Ammon's horn (tissue), 1 donor: ENCODE measurements around the gene DNAJC4.

Experiments used
- DNase-seq: peaks from one replicate; pipeline ENCODE4 v3.0.0-alpha.2; 2016; ENCODE audit warnings: low spot score

DNAJC4 gene

DNA sequence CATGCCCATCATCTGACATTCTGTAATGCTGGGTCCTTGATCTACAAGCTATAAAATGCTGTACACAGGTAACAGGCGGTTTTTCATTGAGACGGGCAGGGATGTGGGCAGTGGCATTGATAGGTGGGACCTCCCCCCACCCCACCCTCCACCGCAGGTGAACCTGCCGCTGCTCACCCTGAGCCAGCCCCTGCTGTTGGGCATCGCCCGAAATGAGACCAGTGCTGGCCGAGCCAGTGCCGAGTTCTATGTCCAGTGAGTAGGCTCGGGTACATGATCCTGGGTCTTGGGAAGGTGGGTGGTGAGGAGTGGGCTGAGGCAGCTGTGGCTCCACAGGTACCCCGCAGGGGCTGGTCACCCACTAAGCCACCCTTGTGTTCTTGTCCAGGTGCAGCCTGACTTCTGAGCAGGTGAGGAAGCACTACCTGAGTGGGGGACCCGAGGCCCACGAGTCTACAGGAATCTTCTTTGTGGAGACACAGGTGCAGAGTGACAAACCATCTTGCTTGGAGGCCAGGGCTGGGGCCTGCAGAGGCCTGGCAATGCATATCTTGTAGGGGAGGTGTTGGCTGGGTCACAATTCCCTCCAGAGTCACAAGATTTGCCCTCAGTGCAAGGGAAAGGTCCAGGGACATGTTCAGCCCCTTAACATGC is 1.1 kb upstream of the DNAJC4 start:
- DNase-seq, result no peak

DNA sequence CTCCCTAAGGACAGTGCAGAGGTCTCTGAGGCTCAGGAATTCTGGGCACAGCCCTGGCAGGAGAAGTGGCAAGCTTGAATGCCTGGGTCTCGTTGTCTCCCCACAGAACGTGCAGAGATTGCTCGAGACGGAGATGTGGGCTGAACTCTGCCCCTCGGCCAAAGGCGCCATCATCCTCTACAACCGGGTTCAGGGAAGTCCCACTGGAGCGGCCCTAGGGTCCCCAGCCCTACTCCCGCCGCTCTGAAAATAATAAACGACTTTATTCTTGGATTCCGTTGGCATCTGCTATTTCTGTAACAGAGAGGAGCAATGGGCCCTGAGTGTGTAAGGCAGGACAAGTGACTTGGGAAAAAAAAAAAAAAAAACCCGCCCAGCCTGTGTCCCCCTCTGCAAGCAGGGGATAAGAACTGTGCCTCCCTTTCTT is 591 bp upstream of the DNAJC4 start:
- no peak for DNase-seq

DNA sequence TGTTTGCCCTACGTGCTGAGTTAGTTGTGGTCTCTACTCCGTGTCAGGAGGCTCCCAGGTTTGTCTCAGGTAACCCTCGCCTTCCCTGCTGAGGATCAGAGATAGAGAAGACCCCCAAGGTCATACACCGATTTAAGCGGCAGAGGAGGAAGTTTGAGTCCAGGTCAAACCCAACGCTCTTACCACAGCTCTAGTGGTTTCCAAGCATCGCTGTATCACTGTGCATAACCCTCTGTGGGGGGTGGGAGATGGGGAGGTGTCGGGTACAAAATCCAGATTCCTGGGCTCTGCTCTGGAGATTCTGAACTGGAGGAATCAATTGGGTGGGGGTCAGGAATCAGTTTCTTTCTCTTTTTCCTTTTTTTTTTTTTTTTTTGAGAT is 627 bp downstream of the DNAJC4 start:
- no peak for DNase-seq

DNA sequence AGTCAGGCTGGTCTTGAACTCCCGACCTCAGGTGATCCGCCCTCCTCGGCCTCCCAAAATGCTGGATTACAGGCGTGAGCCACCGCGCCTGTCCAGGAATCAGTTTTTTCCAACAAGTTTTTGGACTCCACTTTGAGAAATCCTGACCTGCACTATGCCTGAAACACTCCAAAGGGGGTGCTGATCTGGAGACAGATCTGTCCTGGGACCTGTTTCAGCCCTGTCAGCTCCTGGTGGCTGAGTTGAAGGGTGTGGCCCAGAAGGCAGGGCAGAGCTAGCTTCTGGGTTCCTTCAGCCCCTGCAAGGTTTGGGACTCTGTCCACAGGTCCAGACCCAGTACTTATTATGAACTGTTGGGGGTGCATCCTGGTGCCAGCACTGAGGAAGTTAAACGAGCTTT is 1.2 kb downstream of the DNAJC4 start:
- DNase-seq, result no peak

DNA sequence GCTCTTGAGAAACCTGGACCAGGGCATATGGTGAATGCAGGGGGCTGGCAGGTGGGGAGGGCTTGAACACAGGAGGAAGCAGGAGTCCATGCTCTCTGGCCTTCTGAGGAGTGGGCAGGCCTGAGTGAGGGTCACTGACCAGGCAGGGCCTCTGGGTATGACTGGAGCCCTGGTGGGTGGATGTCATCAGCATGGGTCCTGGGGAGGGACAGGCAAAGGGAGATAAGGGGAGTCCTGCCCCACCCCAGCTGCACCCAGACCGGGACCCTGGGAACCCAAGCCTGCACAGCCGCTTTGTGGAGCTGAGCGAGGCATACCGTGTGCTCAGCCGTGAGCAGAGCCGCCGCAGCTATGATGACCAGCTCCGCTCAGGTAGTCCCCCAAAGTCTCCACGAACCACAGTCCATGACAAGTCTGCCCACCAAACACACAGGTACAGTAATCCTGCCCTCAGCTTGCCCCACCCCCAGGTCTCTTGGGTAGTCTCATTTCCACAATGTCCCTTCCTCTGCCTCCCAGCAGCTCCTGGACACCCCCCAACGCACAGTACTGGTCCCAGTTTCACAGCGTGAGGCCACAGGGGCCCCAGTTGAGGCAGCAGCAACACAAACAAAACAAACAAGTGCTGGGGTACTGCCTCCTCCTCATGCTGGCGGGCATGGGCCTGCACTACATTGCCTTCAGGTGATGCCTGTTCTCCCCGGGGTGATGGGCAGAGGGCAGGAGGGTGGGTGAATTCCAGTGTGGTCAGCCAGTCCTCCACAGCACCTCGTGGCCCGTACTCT is 2.0 kb downstream of the DNAJC4 start:
- DNase-seq, result no peak

DNA sequence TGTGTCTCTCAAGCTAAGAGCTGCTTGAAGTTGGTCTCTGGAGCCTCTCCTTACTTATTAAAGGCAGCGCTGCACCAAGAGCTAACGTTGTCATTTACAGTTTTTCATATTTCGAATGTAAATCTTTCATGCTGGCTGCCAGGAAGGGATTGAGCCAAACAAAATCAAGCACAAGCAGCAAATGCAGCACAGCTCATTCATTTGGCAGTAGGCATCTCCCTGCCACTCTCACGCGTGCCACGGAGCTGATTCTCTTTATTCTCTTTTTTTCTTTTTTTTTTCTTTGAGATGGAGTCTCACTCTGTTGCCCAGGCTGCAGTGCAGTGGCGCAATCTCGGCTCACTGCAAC is 2.6 kb downstream of the DNAJC4 start:
- DNase-seq, result no peak

DNA sequence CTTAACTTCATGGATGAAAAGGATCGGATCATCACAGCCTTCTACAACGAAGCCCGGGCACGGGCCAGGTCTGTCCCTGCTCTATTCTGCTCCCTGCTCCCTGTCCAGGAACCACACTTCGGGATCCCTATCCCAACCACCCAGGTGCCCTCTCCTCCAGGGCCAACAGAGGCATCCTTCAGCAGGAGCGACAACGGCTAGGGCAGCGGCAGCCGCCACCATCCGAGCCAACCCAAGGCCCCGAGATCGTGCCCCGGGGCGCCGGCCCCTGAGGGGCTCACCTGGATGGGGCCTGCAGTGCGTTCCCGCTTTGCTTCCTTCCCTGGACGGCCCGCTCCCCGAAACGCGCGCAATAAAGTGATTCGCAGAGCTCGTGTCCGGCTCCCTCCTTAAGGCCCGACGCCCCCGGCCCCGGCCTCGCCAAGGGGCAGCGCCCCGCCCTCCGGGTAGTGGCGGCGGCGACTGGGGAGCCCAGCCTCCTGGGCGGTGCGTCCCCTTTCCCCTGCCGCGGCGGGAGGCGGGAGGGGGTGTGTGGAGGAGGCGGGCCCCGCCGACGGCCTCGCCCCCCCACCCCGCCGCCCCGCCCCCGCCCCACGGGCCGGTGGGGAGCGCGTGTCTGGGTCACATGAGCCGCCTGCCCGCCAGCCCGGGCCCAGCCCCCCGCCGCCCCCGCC is 3.7 kb downstream of the DNAJC4 start, which contains the start of gene VEGFB:
VEGFB (plus strand) TSS at position 672 of the 674 bp plus-strand sequence. CDS start 250 bp downstream, outside the sequence.
- peak; percentile 77 for DNase-seq

DNA sequence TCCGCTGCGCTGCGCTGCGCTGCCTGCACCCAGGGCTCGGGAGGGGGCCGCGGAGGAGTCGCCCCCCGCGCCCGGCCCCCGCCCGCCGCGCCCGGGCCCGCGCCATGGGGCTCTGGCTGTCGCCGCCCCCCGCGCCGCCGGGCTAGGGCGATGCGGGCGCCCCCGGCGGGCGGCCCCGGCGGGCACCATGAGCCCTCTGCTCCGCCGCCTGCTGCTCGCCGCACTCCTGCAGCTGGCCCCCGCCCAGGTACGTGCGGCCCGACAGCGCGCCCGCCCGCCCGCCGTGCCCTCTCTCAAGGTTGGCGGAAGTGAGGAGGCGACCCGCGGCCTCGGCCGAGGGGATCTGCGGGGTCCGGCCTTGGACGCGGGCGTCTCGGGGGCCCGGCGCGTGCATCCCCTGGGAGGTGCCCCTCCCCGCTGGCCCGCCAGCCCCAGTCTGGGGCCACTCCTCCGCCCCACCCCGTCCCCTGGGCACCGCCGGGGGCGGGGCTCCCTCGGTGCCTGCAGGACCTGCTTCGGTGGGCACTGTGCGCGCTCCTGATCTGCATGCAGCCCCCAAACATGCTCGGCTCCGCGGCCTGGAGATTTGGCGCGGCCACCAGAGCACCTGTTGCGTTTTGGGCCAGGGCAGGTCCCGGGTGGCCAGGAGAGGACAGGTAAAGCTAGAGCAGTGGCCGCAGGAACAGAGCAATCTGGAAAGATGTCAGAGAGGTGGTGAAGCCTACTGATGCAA is 4.5 kb downstream of the DNAJC4 start:
- DNase-seq, result no peak

DNA sequence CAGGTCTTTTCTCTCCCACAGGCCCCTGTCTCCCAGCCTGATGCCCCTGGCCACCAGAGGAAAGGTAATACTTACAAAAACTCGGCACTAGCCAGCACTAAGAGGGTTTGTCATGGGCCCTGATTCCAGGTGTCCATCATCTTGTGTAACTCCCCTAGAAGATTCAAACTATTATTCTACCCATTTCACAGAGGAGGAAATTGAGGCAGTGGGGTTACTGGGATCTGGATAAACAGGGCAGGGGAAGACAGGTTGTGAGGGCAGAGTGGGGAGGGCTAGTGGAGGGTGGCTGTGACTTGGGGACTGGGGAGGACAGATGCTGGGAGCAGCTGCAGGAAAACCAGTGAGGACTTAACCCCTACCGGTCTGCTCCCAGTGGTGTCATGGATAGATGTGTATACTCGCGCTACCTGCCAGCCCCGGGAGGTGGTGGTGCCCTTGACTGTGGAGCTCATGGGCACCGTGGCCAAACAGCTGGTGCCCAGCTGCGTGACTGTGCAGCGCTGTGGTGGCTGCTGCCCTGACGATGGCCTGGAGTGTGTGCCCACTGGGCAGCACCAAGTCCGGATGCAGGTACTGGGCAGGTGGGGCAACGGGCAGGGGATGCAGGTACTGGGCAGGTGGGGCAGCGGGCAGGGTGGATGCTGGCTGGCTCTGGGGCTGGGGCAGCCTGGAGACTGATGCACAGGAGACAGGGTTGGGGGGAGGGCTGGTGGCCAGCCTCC is 5.3 kb downstream of the DNAJC4 start:
- no peak for DNase-seq

DNA sequence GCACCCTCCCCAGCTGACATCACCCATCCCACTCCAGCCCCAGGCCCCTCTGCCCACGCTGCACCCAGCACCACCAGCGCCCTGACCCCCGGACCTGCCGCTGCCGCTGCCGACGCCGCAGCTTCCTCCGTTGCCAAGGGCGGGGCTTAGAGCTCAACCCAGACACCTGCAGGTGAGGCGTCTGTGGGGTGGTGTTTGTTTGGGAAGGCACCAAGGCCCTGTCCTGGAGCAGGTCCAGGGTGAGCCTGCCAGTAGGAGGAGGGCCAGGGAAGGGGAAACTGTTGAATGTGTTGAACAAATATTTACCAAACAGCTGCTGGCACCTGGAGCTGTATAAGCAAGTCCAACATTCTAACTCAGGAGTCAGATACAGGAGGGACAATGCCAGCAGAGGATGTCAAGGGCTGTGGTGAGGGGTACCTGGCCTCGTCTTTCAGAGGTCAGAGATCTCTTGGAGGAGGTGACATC is 7.2 kb downstream of the DNAJC4 start:
- DNase-seq, result no peak

DNA sequence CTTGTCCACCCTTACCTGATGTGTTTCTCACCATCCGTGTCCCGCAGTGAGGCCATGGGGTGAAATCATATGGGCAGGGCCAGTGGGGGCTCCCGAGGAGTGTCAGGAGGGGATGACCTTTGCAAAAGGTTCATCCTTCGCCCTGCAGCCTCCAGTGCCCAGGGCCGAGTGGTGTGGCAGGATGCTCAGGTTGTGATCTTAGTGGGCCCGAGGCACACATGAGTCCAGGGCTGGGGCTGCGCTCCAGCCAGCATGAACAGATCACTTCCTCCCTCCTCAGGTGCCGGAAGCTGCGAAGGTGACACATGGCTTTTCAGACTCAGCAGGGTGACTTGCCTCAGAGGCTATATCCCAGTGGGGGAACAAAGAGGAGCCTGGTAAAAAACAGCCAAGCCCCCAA is 7.7 kb downstream of the DNAJC4 start:
- DNase-seq, result no peak

DNA sequence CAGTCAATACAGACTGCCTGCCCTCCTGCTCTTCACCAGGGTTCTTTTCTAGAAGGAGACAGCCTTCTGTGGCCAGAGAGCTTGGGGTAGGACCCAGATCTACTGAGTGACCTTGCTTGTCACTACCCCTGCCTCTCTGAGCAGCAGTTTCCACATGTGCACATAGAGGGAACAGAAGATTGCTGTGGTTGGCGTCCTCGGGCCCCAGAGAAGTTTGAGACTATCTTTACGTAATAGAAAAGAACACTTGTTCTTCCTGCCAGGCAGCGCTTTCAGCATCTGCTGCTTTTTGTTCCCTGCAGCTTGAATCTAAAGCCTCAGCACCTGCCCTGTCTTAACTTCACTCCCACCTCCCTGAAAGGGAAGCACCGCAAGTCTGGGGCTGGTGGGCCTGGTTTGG is 8.7 kb downstream of the DNAJC4 start:
- peak; percentile 42 for DNase-seq

DNA sequence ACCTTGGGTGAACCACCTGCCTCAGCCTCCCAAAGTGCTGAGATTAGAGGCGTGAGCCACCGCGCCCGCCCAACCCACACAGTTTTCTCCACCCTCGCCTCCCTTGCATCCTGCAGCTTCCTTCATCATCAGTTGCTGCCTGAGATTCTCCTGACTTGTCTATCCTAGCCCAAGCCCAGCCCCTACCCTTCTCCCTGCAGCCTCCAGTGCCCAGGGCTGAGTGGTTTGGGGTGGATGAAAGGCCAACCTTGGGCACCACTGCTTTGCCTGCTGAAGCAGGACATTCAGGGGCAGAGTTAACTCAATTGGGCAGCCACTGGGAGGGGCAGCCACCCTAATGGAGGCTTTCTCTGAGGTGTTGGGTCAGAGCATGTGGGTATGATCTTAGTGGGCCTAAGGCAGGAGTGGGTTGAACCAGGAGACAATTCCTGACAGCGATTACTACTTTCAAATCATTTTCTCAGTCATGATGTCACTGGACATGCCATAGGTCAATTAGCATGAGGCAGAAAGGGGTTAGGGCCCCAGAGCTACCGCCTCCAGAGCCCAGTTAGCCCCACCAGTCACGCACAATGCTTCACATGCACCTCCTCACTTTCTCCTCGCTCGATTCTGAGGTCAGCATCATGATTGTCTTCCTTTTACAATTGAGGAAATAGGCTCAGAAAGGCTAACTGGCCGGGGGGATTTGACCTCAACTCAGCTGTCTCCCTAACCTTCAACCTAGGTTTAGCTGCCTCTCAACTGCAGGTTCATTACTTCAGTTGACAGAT is 9.5 kb downstream of the DNAJC4 start:
- DNase-seq, result peak; percentile 71

DNA sequence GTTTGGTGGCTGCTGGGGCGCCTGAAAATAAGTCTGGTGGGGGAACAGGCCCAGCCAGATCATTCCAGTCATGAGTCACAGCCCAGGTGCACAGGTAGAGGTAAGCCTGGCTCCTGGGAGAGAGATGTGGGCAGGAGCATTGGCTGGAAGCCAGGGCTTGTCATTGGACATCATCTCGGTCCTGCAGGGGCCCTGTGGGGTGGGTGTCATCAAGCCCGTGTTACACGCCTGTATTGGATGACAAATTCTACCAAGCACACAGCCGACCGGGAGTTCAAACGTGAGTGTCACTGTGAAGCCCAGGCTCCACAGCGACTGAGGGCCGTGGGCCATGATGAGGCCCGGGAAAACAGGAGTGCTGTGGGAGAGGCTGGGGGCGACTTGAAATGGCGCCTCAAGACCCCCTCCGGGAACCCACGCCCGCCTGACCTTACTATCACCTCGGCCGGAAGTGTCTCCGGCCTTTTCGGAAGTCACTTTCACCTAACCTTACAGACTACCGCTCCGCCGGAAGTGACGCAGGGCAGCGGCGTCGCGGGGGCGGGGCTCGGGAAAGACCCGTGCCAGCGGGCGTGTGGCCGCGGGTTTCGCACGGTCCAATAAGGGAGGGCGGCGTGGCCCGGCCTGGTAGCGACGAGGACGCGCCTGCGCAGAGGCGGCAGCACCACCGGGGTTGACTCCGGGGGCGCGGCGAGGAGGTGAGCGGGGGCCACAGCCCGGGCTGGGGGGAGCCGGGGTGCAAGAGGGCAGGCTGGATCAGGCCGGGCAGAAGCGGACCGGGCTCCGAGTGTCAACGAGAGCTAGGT is 10.3 kb downstream of the DNAJC4 start, which contains the start of gene FKBP2:
FKBP2 (plus strand) TSS at position 661 of the 806 bp plus-strand sequence. CDS start 1,293 bp downstream, outside the sequence.
- peak; percentile 97 for DNase-seq

DNA sequence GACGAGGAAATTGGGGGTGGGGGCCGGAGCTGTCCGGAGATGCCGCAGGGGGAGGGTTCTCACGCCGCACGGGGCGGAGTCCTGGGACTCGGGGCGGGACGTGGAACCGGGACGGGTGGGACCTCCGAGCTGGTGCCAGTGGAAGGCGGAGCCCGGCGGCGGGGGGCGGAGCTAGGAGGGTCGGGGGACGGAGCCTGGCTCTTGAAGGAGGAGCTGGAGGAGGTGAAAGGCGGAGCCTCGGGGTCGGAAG is 10.8 kb downstream of the DNAJC4 start:
- peak; percentile 100 for DNase-seq

DNA sequence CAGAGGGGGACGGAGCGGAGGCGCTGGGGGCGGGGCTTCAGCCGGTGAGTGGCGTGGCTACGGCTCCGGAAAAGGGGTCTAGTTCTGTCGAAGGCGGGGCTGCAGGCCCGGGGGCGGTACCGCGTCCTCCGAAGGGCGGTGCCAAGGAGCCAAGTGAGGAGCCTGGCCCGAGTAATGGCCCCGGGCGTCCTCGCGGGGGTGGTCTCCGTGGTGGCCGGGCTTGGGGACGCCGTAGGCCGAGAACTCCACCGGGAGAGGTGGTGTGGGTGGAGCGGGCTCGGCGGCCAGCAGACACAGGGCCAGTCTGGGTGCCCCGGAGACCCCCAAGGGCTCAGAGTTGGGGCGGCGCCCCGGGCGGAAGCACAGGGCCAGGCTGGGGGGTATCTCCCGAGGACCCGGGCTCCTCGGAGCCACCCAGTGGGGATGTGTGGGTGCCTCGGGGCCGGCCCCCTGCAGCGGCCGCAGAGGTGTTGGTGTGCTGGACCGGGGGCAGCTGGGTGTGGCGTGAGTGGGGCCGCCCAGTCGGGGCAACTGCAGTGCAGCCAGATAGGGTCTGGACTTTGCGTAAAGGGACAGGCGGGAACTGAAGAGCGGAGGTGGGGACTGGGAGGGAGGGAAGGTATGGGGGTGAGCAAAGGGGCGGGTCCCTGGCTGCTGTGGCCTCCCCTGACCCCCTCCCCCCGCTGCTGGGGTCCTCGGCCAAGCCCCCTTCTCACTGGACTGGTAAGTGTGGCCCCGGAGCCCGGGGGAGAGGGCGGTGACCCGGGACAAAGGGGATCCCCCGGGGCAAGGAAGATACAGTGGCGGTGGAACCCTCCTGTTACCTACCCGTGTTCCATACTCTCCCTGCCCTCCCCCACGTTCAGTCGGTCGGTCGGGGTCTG is 11.4 kb downstream of the DNAJC4 start:
- DNase-seq, result no peak

DNA sequence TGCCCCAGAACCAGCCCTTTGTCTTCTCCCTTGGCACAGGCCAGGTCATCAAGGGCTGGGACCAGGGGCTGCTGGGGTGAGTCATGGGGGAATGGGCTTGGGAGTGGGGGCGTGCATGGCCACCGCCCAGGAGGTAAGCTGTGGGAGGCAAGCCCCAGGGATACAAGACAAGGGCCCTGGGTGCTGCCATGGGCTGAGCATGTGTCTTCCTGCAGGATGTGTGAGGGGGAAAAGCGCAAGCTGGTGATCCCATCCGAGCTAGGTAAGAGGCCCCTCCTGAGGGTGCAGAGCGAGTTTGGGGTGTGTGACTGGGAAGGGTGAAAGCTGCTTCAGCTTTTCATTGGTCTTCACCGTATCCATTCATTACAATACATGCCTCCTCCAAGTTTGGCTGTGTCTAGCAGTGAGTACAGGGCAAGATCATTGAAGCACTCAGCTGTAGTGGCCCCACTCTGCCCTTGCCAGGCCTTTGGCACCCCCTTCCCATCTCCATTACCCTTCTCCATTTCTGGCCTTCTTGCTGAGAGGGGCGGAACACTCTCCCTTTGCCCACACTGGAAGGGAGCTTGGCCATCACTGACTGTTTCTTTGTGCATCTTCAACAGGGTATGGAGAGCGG is 13.0 kb downstream of the DNAJC4 start:
- no peak for DNase-seq

DNA sequence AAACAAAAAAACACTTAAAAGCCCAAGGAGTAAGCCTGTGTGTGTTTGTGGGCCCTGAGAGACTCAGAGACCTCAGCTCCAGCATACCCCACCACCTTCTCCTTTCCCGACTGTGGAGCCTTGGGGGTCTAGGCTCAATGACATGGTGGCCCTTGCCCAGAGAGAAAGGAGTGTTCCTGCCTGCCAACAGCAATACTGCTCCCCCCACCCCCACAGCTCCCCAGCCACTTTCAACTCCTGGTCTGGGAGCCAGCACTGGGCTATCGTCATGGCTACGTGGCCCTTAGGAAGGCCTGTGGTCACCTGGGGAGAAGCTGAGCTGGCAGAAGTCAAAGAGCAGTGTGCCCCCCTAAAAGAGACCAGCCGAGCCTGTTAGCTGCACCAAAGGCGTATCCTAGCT is 13.8 kb downstream of the DNAJC4 start:
- no peak for DNase-seq

DNA sequence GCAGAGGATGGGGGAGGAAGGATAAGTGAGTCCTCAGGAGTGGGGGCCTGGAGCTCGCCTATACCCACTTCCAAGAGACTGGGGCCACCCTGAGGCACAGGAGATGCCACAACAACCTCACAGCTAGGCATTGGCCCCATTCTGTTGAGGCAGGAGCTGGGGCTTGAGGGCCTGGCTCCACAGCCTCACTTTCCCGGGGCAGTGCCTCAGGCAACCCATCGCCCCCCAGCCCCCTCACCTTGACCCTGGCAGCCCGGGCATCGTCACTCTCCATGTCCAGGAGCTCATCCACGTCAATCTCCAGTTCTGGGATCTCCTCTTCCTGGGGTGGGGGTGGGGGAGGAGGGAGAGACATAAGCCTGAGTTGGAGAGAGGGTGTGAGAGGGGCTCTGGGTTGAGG is 14.6 kb downstream of the DNAJC4 start:
- DNase-seq, result no peak
